Body of pancreas (tissue), 4 donors: ENCODE results near the gene C3orf62. TPM values are rescaled to one million over a fixed set of nuclear protein-coding genes. Genes with fewer than 3 reads are reported as not detected.
A peak's percentile ranks its signal among the peaks of the same experiment; 100 is the strongest.

Experiments
- ATAC-seq: fragments of 150-250 bp; one replicate; pipeline ENCODE4 v1.9.1; 2016
- DNase-seq, 4 donors: peaks; one replicate each; pipeline ENCODE4 v3.0.0-alpha.2; 2019
- H3K27ac ChIP-seq, 4 donors: fragments of 200-600 bp; sonication (generic); 1 replicate in 3 of 4; 2 replicates in 1 of 4; pipeline versions ENCODE4 v1.5.1 to v1.6.1; 2016 to 2019; ENCODE audit warnings: mild to moderate bottlenecking in 1 of 4, mixed read lengths in 1 of 4, moderate library complexity in 1 of 4
- H3K27me3 ChIP-seq, 2 donors: fragments of 200-600 bp; sonication (generic); one replicate each; pipeline ENCODE4 v1.6.0; 2016; ENCODE audit warnings: mild to moderate bottlenecking in 1 of 2
- H3K36me3 ChIP-seq, 2 donors: fragments of 200-600 bp; sonication (generic); replicated peaks in 1 of 2; 2 replicates each; pipeline ENCODE4 v1.5.1; 2016; ENCODE audit warnings: low read depth in 2 of 2; ENCODE audit not compliant: insufficient read depth in 1 of 2
- H3K4me1 ChIP-seq: fragments of 200-600 bp; sonication (generic); one replicate; pipeline ENCODE4 v1.6.0; 2016
- H3K4me3 ChIP-seq, 2 donors: fragments of 200-600 bp; sonication (generic); 1 replicate in 1 of 2; 2 replicates in 1 of 2; pipeline ENCODE4 v1.5.1; 2016 to 2019
- H3K9me3 ChIP-seq, 3 donors: fragments of 200-600 bp; sonication (generic); 1 replicate in 2 of 3; 2 replicates in 1 of 3; pipeline ENCODE4 v1.5.1; 2016
- CTCF ChIP-seq, 7 experiments: fragments of 450-650 bp in 4 of 7; fragments of 200-600 bp in 3 of 7; sonication (generic) in 3 of 7; IDR thresholded peaks; one replicate each; pipeline ENCODE4 v1.5.1; 2016 to 2019; ENCODE audit warnings: antibody characterized with exemption in 7 of 7
- POLR2A ChIP-seq, 3 donors: fragments of 450-650 bp; IDR thresholded peaks; one replicate each; pipeline ENCODE4 v1.6.1; 2016; ENCODE audit warnings: antibody characterized with exemption in 3 of 3, mild to moderate bottlenecking in 2 of 3
- WGBS, 2 donors: methylation state at CpG; one replicate each; pipeline ENCODE4 v1.1.5; 2017; 5-methylcytosine and 5-hydroxymethylcytosine counted together
- intact Hi-C: fragments of 100-400 bp; cut with DNase I; formaldehyde crosslinking; loops from one replicate; pipeline ENCODE4 v1.15.1; 2023
- total RNA-seq, 2 donors: library from RNA; depleted of rRNA; stranded (reverse); fragments of >200 nt; gene quantifications; one replicate each; pipeline ENCODE4 v1.1.0, GENCODE V29; 2016

Gene C3orf62
- total RNA-seq, result 1 to 10 TPM; 4.9 TPM

GRCh38 chr3:49276475-49277382 is at the start of gene C3orf62:
C3orf62 (minus strand) TSS chr3:49277232; CDS start chr3:49276872, 360 bp downstream.
- 5% methylated on average over 15 to 49 of the region's 51 CpGs for WGBS, 2 donors
- Histone ChIP-seq H3K9me3 (no peaks in the 10 kb centered on the region), H3K4me1 (peaks cover 20% of the 10 kb centered on the region), H3K4me3 (peak within 1 kb of the TSS in 1 of 2 donors; percentile 15), H3K27ac (peak within 1 kb of the TSS; percentile 81 to 94 (median 88)), H3K36me3 (no peaks in the 10 kb centered on the region), H3K27me3 (no peaks in the 10 kb centered on the region)
- peak; percentile 90 to 93 (median 92) for DNase-seq
- ATAC-seq, result peak; percentile 93
- intact Hi-C loops, result loop anchor here (10.0 kb wide), 1 partner anchor 102 kb away; the partner anchor contains the start of gene KLHDC8B
- no peak for TF ChIP-seq CTCF (IDR thresholded peaks at IDR 0.05)
- TF ChIP-seq POLR2A (IDR thresholded peaks at IDR 0.05), result peak; percentile 29 to 71 (median 69)

DNA sequence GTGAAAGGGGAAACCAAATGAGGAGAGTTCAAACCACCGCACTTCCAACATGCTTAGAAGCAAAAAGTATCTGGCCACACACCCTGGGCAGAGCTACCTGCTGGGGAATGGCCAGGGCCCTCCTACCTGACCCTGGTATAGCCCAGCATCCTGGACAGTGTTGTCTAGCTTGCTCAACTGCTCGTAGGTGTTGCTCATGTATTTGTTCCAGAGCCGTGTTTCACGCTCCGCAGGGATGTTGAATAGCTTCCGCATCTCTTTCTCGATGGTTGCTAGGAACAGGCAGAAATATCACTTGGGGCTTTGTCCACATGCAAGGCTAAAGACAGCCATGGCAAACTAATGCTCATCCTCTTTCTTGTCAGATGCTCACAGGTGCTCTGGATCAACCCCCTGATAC is 47.7 kb upstream of the C3orf62 start:
- Histone ChIP-seq H3K4me3 (no peak overlapping the region), H3K9me3 (no peaks in the 10 kb centered on the region), H3K4me1 (no peaks in the 10 kb centered on the region), H3K36me3 (peaks cover 3 to 44% of the 10 kb centered on the region in 2 donors), H3K27ac (no peak overlapping the region), H3K27me3 (no peaks in the 10 kb centered on the region)
- WGBS, 2 donors, result 94 to 97% methylated on average over 7 of the region's 7 CpGs
- no peak for ATAC-seq
- no peak for TF ChIP-seq CTCF (IDR thresholded peaks at IDR 0.05)
- no peak for TF ChIP-seq POLR2A (IDR thresholded peaks at IDR 0.05)
- intact Hi-C loops, result no loop called here
- DNase-seq, result peak in 2 of 4 donors; percentile 13 to 25

GRCh38 chr3:49316696-49317457 is 39.8 kb upstream of the C3orf62 start:
- DNase-seq, result no peak
- no peak for ATAC-seq
- H3K27ac ChIP-seq, result no peak overlapping the region

More at GRCh38 chr3:49316696-49317457, 39.8 kb upstream of the C3orf62 start:
- peaks cover 0 to 12% of the 10 kb centered on the region in 2 donors for H3K36me3 ChIP-seq
- H3K4me3 ChIP-seq, result no peak overlapping the region
- TF ChIP-seq CTCF (IDR thresholded peaks at IDR 0.05), result no peak
- no peak for TF ChIP-seq POLR2A (IDR thresholded peaks at IDR 0.05)
- no peaks in the 10 kb centered on the region for H3K9me3 ChIP-seq
- intact Hi-C loops, result no loop called here
- H3K27me3 ChIP-seq, result no peaks in the 10 kb centered on the region
- 88 to 95% methylated on average over 15 to 16 of the region's 16 CpGs for WGBS, 2 donors
- H3K4me1 ChIP-seq, result no peaks in the 10 kb centered on the region
